ENCODE data around the gene SLC49A3. TPM values are rescaled to one million over a fixed set of nuclear protein-coding genes. Genes with fewer than 3 reads are reported as not detected.

Gene SLC49A3
- total and polyA plus RNA-seq, 2 of the 8 experiments (the other 6 are each of a cell fraction or from before 2014, with no cell fraction given) = 5.0 to 8.8 TPM

- H3K79me1 ChIP-seq (ENCODE audit: low read depth, low read length) = peaks cover 31% of the 10 kb centered on the region
- no peak overlapping the region for H3K4ac ChIP-seq (replicated peaks; ENCODE audit: insufficient read length, low read depth, low read length)
- H2BK120ac ChIP-seq (replicated peaks; ENCODE audit: low read depth, low read length) = no peak overlapping the region
- no peak overlapping the region for H2AFZ ChIP-seq (ENCODE audit: low read length)
- no peak overlapping the region for H3K9ac ChIP-seq (replicated peaks in 1 of 4; ENCODE audit: extremely low read depth in 1 of 4, low read depth in 3 of 4, low read length in 3 of 4)
- H3K14ac ChIP-seq (ENCODE audit: insufficient read length) = no peak overlapping the region
- no peak overlapping the region for H3K56ac ChIP-seq (replicated peaks; ENCODE audit: insufficient read length, low read depth, low read length)
- ChIA-PET POLR2A (ENCODE audit: partially characterized antibody) (interaction anchor here (0.6 to 1.7 kb wide), 5 partner anchors 11 to 169 kb away, joined by 3 to 4 read pairs (median 3); no protein-coding TSS in a partner anchor), CTCF (ENCODE audit: partially characterized antibody) (interaction anchor here (0.7 to 1.3 kb wide), 4 partner anchors 16 to 786 kb away, joined by 3 to 7 read pairs (median 4); no protein-coding TSS in a partner anchor)
- H2BK20ac ChIP-seq (ENCODE audit: low read length) = no peak overlapping the region
- no peaks in the 10 kb centered on the region for H3K9me3 ChIP-seq (ENCODE audit: insufficient read depth in 2 of 2, low read depth in 1 of 2, low read length in 1 of 2)
- no peak overlapping the region for H2BK12ac ChIP-seq (ENCODE audit: low read depth, low read length)
- no peak overlapping the region for H3K4me3 ChIP-seq (ENCODE audit: extremely low read depth in 1 of 4, insufficient read depth in 2 of 4, low read depth in 3 of 4, low read length in 4 of 4)
- no peaks in the 10 kb centered on the region for H3K27me3 ChIP-seq (replicated peaks in 1 of 4; ENCODE audit: control insufficient read depth in 3 of 4, extremely low read depth in 1 of 4, insufficient read depth in 3 of 4, low read length in 3 of 4)
- H3K18ac ChIP-seq (ENCODE audit: extremely low read depth, low read length) = no peak overlapping the region
- H2BK5ac ChIP-seq (ENCODE audit: low read depth, low read length) = no peak overlapping the region
- 95% methylated on average over 31 of the region's 31 CpGs; no CpG with 5 or more reads in 1 of the 2 experiments for WGBS, 2 experiments (ENCODE audit: extremely low coverage in 1 of 2, insufficient coverage in 1 of 2, insufficient read length in 1 of 2, insufficient replicate concordance in 2 of 2, low coverage in 1 of 2, low lambda C conversion rate in 2 of 2, missing lambda C conversion rate in 1 of 2)
- no peak overlapping the region for H4K5ac ChIP-seq (ENCODE audit: insufficient read length, low read depth, low read length)
- no peak overlapping the region for H4K91ac ChIP-seq (replicated peaks; ENCODE audit: insufficient read length, low read length)
- H2AK5ac ChIP-seq (ENCODE audit: low read depth, low read length) = no peak overlapping the region
- no peak for FAIRE-seq
- no peak for DNase-seq (ENCODE audit: low read depth in 1 of 2, low spot score in 2 of 2)
- peaks cover 0 to 9% (median 0%) of the 10 kb centered on the region in 4 experiments; a peak in 2 of 8 replicates for H3K36me3 ChIP-seq (ENCODE audit: control insufficient read depth in 2 of 4, insufficient read depth in 4 of 4, low read length in 3 of 4)
- H2BK15ac ChIP-seq (ENCODE audit: low read length) = no peak overlapping the region
- H3K27ac ChIP-seq (ENCODE audit: low read depth, low read length) = no peak overlapping the region
- peak overlapping the region; percentile 12; the same call in 1 of the 2 replicates for H4K8ac ChIP-seq (ENCODE audit: extremely low read depth, insufficient read depth, low read length)
- no peak overlapping the region for H3K23ac ChIP-seq (ENCODE audit: insufficient read length)
- no peak overlapping the region for H3K4me2 ChIP-seq (ENCODE audit: insufficient read depth in 1 of 2, low read depth in 2 of 2, low read length in 2 of 2)
- H4K20me1 ChIP-seq (replicated peaks in 1 of 2; ENCODE audit: control insufficient read depth in 1 of 2, insufficient read depth in 2 of 2, low read length in 2 of 2) = peaks cover 30 to 52% of the 10 kb centered on the region in 2 experiments
- H3K23me2 ChIP-seq (ENCODE audit: low read depth, low read length) = no peaks in the 10 kb centered on the region
- no peaks in the 10 kb centered on the region for H3K4me1 ChIP-seq (replicated peaks in 1 of 4; ENCODE audit: control insufficient read depth in 3 of 4, insufficient read depth in 4 of 4, low read length in 3 of 4)
- H3K79me2 ChIP-seq (ENCODE audit: control insufficient read depth in 1 of 2, insufficient read depth in 2 of 2, low read length in 2 of 2) = peaks cover 0 to 79% of the 10 kb centered on the region in 2 experiments; a peak in 3 of 4 replicates
- TF ChIP-seq SIRT6 (IDR thresholded peaks at IDR 0.05; ENCODE audit: low read length) = no peak
- no peak for TF ChIP-seq RNF2 (IDR thresholded peaks at IDR 0.05; ENCODE audit: borderline replicate concordance, low read depth, low read length, missing control alignments, poor library complexity, severe bottlenecking)
- TF ChIP-seq CTCF (IDR thresholded peaks at IDR 0.05; ENCODE audit: control extremely low read depth in 1 of 3, insufficient read depth in 1 of 3, low read depth in 1 of 3, low read length in 3 of 3) = no peak
- no peak for TF ChIP-seq GTF2F1 (IDR thresholded peaks at IDR 0.05; ENCODE audit: borderline replicate concordance, low read depth, low read length)
- TF ChIP-seq JUN (IDR thresholded peaks at IDR 0.05; ENCODE audit: low read depth, low read length) = no peak
These were observed 32.6 kb upstream of the SLC49A3 start for GRCh38 chr4:721261-722168.

Data from H1 (cell line).